Measurements from ENCODE around the gene LRRC40. TPM values are rescaled to one million over a fixed set of nuclear protein-coding genes. Genes with fewer than 3 reads are reported as not detected.

LRRC40 gene
- total RNA-seq, 1 experiment from 2014 or later: 31.2 TPM

- DNase-seq (ENCODE audit: extremely low read depth, low read depth): no peak
Observed at GRCh38 chr1:70134148-70134547, 71.2 kb downstream of the LRRC40 start.

GRCh38 chr1:70117046-70117445 is 88.3 kb downstream of the LRRC40 start:
- no peak for DNase-seq (ENCODE audit: extremely low read depth, low read depth)

GRCh38 chr1:70115315-70115714 is 90.1 kb downstream of the LRRC40 start:
- no peak for DNase-seq (ENCODE audit: extremely low read depth, low read depth)

GRCh38 chr1:70112838-70113237 is 92.5 kb downstream of the LRRC40 start:
- no peak for DNase-seq (ENCODE audit: extremely low read depth, low read depth)

GRCh38 chr1:70109241-70109640 is 96.1 kb downstream of the LRRC40 start:
- no peak for DNase-seq (ENCODE audit: extremely low read depth, low read depth)

- DNase-seq (ENCODE audit: extremely low read depth, low read depth): no peak
Observed at GRCh38 chr1:70103770-70104169, 101.6 kb downstream of the LRRC40 start.

- no peak for DNase-seq (ENCODE audit: extremely low read depth, low read depth)
Observed at GRCh38 chr1:70101774-70102173, 103.6 kb downstream of the LRRC40 start.

- DNase-seq (ENCODE audit: extremely low read depth, low read depth): no peak
Observed at GRCh38 chr1:70101231-70101630, 104.1 kb downstream of the LRRC40 start.

Small RNA genes lying within 50 kb of the gene (small RNA-seq; reads per million reads assigned to genes)
- gene RN7SL242P: 0 reads per million in 2 experiments

Other genes starting within 250 kb of the LRRC40 start
- 87.9 and 89.2 TPM in 2 replicates for gene SRSF11, start 15.8 kb upstream of the LRRC40 start, total RNA-seq (2014; rRNA removed; shearing (Covaris generic))
- gene ANKRD13C, start 149.1 kb upstream of the LRRC40 start, total RNA-seq (2014; rRNA removed; shearing (Covaris generic)): 27.9 and 28.4 TPM in 2 replicates
- 56.0 and 62.7 TPM in 2 replicates for gene CTH, start 205.7 kb upstream of the LRRC40 start, total RNA-seq (2014; rRNA removed; shearing (Covaris generic))